Stimulated activated CD4-positive, alpha-beta T cell treated with anti-CD3 and anti-CD28 coated beads, Interleukin-12 subunit alpha, Interleukin-12 subunit beta, amount 100 ng/mL, for 24 hours (primary cell): ENCODE data around the gene ANO6.

Source experiments
- DNase-seq, 2 experiments: peaks; one replicate each; pipeline ENCODE4 v3.0.0-alpha.2; 2020; ENCODE audit warnings: low read depth in 2 of 2

Gene ANO6

DNA sequence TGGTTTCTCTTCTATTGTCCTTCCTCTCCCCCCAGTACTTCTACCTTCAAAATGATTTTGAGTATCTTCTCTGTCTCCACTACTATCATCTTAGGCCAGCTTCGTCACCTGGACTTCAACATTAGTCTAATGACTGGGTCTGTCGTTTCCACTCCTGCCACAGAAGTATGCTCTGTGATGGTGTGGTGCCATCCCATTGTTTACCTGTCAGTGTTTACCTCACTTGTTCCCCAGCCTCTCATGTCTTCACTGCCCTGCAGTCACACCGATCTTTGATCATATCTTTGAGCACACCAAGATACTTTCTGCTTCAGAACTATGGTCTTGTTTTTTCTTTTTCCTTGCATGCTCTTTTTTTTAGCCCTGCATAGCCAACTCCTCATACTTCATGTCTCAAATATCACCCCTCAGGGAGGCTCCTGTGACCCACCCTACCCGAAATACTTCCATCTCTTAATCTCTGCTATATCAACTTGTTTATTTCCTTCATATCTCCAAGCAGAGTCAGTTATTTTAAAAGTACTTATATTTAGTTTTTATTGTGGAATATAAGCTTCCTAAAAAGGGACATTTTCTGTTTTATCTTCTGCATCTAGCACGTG, 60.4 kb downstream of the ANO6 start:
- DNase-seq = no peak

DNA sequence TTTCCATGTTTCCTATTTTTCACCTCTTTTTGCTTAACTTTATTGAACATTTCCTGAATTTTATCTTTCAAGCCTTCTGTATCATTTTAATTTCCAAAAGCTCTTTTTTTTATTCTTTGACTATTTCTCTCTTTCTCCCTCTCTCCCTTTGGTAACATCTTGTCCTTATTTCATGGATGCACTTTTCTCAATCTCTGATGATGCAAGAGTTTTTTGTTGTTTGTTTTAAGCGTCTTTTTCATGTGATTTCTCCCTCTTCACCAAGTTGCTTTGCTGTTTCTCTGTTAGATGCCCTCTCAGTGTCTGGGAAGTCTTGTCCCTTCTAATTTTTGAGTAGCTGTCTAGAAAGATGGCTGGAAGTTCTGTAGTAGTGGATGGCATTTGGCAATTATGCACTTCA, 62.6 kb downstream of the ANO6 start:
- no peak for DNase-seq

DNA sequence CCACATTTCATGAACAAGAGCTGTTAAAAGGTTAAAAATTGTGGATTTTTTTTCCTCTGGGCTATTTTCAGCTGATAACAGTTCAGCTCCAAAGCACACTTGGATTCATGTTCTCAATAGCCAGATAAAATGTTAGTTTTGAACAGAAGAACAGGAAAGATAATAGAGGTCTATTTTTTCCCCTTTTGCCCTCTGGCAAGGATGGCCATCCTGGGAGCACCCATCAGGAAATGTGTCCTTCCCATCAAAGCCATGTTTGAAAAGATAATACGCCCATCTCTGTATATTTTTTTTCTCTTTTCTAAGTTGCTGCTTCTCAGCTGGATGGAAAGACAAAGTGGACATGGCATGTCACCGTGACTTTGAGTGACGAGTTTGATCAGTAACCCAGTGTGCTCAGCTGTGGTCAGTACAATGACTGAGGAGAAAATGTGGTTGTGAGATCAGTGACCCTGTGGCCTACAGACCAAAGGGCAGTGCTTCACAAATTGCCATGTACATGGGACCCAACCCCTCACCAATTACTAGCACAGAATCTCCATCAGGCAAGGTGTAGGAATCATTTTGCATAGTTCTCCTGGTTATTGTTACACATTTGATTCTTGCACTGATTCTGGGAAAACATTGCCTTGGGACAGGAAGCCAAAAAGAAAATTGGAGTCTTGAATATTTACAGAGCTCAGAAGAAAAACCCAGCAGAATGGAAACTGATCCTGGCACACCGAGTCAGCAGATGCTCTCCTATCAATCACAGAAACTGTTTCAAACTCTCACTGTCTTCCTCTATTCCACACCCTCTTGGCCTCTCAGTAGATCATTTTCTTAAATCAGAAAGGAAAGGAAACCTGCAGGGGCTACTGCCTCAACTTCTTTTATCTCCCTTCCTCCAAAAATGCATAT, 64.3 kb downstream of the ANO6 start:
- no peak for DNase-seq

DNA sequence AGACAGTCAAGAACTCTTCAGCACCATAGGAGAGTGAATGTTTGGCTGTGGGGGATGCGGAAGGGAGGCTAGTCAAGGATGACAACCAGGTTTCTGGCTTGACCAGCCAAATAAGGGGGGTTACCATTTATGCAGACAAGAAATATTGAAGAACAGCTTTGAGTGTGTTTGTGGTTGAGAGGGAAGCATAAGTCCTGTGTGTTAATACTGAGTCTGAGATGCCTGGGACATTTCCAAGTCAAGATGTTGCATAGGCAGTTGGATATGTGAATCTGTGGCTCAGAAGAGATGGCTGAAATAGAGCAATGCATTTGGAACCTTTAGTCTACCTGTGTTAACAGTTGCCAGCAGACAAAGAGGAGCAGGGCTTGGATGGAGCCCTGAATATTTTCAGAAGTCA, 66.1 kb downstream of the ANO6 start:
- DNase-seq = no peak

DNA sequence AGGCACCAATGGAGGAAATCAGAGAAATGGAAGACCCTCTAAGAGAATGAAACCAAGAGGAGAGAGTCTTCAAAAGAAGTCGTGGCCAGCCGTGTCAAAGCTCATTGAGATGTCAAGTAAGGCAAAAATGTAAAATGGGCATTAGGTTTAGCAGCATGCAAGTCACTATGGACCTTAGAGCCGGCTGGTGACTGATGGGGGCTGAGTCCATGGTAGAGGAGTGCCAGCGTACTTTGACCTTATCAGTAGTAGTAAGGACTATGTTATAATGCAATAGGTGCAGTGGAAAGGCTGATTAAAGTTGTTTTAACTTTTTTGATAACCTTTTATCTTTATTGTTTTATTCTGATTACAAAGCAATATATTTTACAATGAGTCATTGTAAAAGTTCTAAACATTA, 66.5 kb downstream of the ANO6 start:
- no peak for DNase-seq

DNA sequence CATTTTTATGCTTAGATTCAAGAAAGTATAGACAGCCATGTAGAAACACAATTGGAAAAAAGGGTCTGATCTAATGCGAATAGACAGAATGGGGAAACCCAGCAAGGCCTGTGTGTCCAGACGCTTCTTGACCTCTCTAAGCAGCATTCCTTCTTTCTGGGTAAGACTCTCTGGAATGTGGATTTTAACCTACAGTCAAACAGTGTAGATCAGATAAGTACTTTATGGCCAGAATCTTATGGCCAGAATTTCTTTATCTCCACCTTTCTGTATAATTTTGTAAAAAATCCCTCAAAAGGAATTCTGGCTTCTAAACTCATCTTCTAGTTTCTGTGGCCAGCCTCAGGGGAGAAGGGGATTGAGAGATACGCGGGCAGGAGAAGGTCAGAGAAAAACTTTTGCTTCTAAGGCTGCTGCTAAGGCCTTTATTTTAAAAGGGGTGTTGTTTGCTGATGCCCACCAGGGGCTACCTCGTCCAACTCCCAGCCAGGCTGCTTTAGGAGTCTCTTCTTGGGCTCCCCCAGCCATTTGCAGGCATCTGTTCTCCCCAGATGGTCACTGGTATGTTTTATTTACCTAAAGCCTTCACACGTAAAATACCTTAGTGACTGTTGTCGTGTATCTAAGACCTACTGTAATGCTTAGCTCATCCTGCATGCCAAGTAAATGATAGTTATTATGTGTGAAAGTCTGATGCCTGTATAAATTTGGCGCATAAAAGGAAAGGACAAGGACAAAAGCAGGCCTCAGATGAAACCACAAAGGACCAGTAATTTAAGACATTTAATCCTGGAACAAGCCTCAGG, 68.4 kb downstream of the ANO6 start:
- DNase-seq = no peak

DNA sequence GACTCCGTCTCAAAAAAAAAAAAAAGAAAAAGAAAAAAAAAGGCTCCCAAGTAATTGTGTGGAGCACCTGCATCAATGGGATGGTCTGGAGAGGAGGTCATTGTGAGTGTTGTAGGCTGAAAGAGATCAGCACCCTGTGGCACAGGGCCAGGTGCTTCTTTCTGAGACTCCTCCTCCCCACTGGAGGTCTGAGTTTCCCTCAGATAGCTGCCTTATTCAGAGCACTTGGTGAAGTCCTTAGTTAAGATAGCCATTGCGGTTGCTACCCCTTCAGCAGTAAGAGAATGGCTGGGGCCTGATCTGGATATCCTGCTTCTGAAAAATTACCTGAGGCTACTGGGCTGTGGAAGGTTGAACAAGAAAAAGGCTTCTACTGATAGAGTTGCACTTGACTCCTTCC, 69.8 kb downstream of the ANO6 start:
- no peak for DNase-seq

DNA sequence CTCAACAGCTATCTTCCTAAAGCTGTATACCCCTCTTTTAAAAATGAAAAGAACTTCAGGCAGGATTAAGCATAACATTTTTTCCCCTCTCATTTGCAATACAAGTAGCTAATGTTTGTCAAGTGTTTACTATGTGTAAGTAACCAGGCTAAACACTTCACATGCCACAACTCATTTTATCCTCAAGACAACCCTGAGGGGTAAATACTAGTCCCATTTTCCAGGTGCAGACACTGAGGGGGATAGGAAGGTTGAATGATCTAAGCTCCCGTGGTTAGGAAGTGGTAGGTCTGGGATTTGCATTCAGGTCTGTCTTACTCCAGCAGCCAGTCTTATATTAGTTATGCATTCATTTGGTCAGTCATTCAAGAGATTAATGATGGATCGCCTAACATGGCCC, 70.7 kb downstream of the ANO6 start:
- no peak for DNase-seq

DNA sequence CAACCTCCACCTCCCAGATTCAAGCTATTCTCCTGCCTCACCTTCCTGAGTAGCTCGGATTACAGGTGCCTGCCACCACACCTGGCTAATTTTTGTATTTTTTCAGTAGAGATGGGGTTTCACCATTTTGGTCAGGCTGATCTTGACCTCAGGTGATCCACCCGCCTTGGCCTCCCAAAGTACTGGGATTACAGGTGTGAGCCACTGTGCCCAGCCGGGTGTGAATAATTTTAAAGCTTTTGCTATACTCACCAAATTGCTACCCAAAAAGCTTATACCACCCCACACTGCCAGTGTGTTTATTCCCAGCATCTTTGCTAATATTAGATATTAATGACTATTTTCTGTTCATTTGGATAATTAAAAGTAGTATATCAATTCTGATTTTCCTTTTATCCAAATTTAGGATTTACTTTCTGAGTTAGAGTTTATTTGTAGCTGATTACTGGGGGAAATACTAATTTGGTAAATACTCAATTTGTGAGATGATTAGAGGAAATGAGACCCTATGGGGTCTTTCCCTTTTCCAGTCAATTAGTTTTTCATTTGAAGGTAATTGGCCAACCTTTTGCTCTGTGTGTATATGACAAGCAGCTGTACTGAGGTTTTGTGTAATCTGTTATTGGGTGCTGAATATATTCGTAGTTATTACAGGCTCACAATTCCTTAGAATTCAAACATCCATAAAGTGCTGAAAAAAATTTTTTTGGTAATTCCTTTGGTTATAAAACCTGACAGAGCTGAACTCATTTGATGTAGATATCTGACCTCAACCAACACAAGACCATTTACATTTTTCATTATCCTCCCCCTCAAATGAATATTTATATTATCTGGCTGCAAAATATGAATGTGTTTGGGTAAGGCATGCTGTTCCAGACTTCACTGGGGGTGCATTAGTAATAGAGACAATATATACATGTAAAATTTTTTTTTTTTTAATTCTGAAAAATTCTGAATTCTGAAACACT, 73.6 kb downstream of the ANO6 start:
- DNase-seq = no peak

DNA sequence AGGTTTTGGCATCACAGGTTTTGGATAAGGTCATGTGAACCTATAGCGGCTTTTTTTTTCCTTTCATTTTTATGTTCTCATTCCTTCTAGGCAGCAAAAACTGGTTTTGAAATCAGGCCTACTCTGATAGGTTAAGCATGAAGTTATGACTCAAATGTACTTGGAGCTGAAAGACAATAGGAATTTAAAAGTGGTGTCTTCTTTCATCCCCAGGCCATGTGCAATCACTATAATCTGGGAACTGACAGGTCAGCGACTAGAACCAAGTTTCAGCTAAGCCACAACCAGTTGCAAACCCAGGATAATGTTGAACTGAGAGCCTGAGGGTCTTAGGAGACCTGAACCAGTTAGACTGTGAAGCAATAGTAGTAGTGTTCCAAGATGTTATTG, 74.3 kb downstream of the ANO6 start:
- no peak for DNase-seq

DNA sequence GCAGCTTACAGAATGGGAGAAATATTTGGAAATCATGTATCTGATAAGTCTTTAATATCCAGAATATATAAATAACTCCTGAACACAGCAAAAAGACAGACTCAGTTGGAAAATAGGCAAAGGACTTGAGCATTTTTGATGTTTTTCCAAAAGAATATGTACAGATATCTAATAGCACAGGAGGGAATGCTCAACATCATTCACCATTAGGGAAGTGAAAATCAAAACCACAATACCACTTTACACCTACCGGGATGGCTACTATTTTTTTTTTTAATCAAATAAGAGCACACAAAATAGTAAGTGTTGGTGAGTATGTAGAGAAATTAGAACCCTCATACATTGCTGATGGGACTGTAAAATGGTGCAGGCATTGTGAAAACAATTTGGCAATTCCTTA, 75.6 kb downstream of the ANO6 start:
- DNase-seq = no peak

DNA sequence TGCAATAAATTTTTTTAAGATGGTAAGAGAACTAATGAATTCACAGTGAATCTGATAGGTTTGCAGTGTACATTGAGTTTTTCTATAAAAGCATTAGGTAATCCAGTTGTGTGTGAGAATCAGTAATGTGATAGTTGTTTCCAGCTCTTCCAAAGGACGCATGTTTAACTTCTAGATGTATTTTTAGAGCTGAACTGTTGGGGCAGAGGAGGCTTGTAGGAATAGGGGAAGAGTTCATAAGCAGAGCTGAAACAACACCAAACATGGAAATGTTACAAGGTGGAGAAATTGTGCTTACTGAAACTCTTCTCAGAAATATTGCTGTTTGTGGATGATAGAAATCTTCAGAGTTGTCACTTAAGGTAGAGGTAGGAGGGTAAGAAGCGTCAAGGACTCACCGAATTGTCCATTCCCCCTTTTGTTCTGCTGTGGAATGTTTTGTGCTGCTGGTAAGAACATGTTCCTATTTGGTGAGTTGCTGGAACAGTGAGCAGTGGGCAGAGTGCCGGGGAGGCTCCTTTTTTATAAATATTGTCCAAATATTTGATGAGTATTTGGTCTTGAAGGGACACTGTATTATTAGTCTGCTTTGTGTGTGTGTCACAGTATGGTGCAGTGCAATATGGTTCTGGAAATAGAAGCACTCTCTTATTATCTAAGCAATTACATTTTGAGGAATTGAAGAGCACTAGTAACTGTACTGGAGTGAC, 76.7 kb downstream of the ANO6 start:
- DNase-seq = no peak

DNA sequence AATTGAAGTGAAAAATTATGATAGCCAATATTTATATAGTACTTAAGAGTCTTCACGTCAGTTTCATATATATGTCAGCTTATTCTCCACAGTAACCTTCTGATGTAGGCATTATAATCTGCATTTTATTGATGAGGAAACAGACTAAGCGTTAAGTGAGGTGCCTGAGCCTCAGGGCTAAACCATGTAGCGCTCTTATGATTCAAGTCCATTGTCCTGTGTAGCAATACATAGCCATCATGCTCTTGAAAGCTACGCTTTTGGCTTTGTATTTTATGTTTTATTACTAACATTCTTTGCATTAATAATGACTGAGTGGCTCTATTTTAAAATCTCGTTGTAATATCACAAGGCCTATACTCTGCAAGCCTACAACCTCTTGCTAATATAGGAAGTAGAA, 79.0 kb downstream of the ANO6 start:
- no peak for DNase-seq

DNA sequence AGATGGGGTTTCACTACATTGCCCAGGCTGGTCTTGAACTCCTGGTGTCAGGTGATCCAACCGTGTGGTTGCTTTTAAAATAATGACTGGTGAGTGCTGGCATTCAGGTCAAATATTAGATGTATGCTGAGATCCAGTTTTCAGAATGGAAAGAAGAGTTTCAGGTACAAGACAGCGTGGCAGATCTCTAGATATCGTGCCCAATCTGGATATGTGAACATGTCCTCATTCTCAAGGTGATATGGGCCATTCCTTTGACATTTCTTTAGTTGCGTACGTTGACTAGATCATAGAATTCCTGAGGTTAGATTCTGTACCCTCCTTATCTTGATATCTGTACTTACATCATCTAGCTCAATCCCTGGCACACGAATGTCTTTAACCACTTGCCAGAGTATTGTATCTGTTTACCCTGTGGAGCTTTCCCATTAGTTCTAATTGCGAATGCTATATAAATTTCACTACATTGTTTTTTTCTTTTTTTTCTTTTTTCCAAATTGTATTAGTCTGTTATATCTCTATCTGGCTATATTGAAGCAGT, 80.2 kb downstream of the ANO6 start:
- no peak for DNase-seq

DNA sequence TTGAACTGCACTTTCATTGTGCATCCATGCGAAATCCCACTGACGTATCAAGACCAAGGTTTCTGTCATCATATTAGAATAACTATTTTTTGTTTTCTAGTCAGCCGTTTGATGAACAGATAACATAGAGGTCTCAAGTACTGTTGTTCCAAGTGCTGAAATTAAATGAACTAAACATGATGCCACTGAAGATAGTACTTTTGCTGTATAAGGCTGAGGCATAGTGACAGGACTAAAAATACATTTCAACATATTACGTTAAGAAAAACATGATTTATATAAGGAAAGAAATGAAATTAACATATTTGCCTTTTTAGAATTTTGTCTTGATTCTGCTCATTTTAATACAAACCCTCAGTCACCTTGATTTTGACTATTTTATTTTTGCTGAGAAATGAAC, 82.2 kb downstream of the ANO6 start:
- DNase-seq = no peak

DNA sequence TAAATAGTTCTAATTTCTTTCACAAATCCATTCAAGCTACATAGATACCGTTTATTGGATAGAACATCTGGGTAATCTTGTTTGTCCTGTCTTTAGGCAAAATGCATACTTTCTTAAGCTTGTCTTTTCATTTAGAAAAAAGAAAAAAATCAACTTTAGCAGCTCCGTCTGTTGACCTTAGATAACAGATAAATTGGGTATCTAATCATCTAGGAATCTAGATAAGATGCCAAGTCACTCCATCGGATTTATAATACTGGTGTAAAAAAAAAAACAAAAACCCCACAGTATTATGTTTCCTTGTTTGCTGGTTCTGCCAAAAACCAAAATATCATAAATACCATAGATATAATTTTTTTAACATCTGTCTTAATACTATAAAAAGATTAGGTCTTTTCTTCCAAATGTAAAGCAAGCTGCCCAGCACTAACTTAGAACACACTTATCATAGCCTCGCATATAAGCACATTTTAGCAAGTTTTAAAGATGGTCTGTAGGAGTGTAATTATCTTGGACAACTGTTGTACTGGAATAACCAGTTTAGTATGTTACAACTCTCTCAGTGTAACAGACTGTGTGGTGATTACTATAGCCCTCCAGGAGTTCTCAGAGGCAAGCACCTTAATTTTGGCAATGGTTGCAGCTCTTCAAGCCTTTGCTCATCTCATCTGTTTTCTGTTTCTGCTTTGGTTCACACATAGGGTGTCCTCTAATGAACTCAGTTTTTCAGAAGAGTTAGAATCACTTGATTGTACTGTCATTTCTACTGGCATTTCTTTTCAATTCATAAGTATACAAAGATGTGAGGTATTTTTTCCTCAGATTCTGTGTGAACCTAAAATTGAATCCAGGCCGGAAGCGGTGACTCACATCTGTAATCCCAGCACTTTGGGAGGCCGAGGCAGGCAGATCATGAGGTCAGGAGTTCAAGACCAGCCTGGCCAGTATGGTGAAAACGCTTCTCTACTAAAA, 83.1 kb downstream of the ANO6 start:
- no peak for DNase-seq

DNA sequence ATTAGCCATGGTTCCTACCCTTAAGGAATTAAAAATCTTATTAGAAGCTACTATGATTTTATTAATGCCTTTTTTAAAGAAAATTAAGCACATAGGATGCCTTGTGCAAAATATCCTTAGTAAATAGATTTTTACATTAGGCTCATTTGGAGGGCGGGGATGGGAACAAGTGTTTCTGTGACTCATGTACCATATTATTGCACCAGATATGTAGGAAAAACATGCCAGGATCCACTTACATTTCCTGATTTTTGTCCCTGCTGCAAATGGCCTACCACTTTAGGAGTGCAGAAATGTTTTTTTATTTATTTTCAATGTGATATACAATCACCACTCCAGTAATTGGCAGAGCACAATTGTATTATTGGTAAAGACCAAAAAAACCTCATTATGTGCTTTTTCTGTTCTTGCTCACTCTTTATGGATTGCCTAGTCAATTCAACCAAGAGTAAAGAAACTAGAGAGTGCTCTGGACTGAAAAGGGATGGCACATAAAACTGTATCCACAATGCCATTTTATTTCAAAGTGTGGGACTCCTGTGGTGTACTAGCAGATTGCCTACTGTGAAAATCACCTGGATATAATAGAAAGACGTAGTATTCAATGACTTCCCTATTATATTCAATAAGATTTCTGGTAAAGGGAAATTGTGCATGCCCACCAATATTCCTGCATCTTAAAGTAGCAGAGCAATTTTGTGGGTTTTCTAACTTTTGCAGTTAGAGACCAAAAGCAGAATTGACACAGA, 86.9 kb downstream of the ANO6 start:
- DNase-seq = no peak

DNA sequence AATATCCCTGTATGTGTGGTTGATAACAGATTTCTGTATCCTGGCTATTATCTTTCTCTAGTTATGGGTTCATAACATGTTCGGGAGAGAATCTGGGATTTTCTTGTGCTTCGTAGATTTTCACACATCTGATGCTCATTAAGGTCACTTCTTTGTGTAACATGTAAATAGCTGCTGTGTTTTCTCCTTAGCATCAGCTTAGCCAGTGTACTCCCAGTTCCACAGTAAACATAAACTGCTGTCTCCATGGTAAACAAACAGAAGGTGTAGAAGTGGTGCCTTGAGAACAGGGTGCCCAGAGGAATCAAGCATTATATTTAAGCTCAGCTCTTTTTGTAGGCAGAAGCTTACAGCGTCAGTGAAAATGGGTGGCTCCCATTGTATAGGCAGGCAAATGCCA, 88.0 kb downstream of the ANO6 start:
- DNase-seq = no peak
